ELR (cell line): ENCODE data around the gene BAX.
A peak's percentile ranks its signal among the peaks of the same experiment; 100 is the strongest.

Experiments
- DNase-seq: peaks from one replicate; pipeline ENCODE4 v3.0.0-alpha.2; 2015; ENCODE audit warnings: low read depth

BAX gene

DNA sequence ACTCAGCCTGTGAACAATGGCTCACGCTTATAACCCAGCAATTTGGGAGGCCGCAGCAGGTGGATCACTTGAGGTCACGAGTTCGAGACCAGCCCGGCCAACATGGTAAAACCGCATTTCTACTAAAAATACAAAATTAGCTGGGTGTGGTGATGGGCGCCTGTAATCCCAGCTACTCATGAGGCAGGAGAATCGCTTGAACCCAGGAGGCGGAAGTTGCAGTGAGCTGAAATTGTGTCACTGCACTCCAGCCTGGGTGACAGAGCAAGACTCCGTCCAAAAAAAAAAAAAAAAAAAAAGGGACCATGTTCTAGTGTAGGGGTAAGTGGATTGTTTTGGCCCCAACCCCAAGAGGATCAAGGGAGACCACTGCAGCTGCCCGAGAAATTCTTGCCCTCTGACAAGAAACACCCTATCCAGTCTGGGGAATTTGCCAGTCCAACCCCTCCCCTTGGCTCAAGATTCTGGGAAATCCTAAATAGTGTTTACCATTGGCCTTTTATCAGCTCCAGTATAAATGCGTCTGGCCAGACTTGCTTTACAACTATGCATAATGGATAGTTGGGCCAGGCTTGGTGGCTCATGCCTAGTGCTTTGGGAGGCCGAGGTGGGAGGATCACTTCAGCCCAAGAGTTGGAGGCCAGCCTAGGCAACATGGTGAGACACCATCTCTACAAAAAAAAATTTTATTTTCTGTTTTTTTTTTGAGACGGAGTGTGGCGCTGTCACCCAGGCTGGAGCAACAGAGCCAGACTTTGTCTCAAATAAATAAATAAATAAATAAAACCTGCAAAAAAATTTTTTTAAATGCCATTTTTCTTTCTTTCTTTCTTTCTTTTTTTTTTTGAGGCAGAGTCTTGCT is 26.3 kb upstream of the BAX start:
- DNase-seq, result no peak

DNA sequence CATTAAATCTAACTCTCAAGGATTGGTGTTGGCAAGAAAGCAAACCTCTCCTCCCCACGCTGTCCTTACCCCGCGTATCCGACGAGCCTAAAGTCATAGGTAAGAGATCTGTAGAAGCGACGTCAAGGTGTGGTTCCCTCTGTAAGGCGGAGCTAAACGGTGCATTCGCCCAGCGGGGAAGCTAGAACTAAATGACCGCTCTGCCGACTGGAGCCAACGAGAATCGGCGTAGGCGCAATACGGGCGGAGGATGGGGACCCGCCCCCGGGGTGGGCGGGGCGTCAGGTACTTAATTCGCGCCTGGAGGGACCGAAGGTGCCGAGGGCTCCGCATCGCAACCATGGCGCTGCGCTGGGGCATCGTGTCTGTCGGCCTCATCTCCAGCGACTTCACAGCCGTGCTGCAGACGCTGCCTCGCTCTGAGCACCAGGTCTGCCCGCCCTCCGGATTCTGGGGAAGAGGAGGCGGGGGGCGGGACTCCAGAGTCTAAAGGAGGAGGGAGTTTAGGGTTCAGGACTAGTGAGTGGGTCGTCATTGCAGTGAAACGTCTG is 21.2 kb upstream of the BAX start, which contains the start of gene DHDH:
DHDH (plus strand) TSS at position 318 of the 551 bp plus-strand sequence; CDS start at position 341, 23 bp downstream.
- DNase-seq, result peak; percentile 71

GRCh38 chr19:48934837-48935236 is 19.8 kb upstream of the BAX start:
- DNase-seq, result no peak

DNA sequence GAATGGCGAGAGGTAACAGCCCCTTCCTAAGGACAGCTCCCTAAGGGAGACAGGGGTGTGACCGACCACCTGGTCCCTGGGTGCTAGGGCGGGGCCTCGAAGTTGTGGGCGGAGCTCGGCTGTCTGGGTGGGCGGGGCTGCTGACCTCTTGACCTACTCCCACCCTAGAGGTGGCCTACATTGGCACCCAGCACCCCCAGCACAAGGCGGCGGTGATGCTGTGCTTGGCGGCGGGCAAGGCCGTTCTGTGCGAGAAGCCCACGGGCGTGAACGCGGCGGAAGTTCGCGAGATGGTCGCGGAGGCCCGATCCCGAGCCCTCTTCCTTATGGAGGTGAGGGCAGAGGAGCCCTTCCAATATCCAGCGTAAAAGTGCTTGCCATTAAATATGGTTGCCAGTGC is 18.8 kb upstream of the BAX start:
- DNase-seq, result no peak

DNA sequence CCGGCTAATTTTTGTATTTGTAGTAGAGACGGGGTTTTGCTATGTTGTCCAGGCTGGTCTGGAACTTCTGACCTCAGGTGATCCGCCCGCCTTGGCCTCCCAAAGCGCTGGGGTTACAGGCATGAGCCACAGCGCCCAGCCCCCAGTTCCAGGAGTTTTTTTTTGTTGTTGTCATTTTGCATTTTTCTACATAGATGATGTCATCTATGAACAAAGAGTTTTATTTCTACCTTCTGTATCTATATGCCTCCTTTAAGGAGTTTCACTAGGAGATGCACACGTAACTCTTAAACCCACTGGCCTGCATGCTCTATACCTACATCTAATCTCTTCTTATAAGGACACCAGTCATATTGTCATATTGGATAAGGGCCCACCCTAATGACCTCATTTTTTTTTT is 16.4 kb upstream of the BAX start:
- DNase-seq, result no peak

GRCh38 chr19:48940902-48941301 is 13.8 kb upstream of the BAX start:
- no peak for DNase-seq

DNA sequence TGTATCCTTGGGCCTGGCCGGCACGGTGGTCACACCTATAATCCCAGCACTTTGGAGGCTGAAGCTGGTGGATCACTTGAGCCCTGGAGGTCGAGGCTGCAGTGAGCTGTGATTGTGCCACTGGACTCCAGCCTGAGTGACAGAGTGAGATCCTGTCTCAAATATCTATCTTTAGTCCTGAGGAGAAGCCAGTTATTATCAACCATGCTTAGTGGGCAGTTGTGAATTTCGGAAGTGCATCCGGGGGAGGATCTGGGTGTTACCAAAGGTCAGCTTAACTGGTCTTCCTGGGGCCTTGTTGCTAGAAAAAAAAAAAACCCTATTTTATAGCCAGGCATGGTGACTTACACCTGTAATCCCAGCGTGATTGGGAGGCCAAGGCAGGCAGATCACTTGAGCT is 11.6 kb upstream of the BAX start:
- no peak for DNase-seq

DNA sequence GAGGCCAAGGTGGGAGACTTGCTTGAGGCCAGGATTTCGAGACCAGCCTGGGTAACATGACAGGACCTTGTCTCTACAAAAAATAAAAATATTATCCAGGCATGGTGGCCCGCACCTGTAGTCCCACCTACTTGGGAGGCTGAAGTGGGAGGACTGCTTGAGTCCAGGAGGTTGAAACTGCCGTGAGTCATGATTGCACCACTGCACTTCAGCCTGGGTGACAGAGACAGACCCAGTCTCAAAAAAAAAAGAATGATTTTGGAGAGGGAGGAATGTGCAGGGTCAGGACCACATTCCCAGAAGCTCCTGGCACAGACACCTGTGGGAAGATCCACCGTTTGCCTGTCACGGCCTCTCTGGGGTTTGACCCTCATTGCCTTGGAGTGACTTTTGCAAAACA is 9.3 kb upstream of the BAX start:
- no peak for DNase-seq

- DNase-seq, result no peak
Observed at GRCh38 chr19:48945817-48946216, 8.9 kb upstream of the BAX start.

- no peak for DNase-seq
Observed at GRCh38 chr19:48946463-48947257, 8.0 kb upstream of the BAX start.

GRCh38 chr19:48947258-48947542 is 7.5 kb upstream of the BAX start:
- DNase-seq, result no peak

GRCh38 chr19:48950159-48950558 is 4.5 kb upstream of the BAX start:
- DNase-seq, result no peak

- DNase-seq, result no peak
Observed at GRCh38 chr19:48950830-48951519, 3.7 kb upstream of the BAX start.

GRCh38 chr19:48953141-48953540 is 1.5 kb upstream of the BAX start:
- DNase-seq, result no peak

DNA sequence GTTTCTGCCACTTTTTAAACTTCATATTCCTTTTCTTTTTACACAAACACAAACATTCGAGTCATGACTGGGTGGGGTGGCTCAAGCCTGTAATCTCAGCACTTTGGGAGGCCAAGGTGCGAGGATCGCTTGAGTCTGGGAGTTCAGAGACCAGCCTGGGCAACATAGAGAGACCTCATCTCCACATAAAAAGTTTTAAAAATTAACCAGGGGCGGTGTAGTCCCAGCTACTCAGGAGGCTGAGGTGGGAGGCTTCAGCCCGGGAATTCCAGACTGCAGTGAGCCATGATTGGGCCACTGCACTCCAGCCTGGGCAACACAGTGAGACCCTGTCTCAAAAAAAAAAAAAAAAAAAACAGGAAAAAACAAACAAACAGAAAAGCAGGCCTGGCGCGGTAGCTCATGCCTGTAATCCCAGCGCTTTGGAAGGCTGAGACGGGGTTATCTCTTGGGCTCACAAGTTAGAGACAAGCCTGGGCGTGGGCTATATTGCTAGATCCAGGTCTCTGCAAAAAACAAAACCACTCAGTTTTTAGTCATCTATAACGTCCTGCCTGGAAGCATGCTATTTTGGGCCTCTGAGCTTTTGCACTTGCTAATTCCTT is 583 bp upstream of the BAX start:
- no peak for DNase-seq

DNA sequence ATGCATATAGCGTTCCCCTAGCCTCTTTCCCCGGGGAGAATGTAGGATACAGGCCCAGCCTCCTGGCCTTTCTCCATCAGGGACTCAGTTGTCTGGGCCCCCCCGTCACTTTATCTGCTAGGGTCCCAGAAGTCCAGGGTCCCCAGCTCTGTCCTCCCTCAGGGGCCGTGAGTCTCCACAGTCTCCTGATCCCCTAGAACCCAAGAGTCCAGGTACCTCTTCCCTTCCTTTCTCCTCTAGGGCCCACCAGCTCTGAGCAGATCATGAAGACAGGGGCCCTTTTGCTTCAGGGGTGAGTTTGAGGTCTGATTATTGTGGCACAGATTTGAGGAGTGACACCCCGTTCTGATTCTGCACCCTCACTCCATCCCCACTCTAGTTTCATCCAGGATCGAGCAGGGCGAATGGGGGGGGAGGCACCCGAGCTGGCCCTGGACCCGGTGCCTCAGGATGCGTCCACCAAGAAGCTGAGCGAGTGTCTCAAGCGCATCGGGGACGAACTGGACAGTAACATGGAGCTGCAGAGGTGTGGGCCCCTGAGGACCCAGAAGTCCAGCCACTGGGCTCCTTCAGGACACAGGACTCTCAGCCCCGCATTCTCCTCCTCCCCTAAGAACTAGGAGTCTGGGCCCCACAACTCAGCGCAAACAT is 758 bp downstream of the BAX start:
- no peak for DNase-seq

DNA sequence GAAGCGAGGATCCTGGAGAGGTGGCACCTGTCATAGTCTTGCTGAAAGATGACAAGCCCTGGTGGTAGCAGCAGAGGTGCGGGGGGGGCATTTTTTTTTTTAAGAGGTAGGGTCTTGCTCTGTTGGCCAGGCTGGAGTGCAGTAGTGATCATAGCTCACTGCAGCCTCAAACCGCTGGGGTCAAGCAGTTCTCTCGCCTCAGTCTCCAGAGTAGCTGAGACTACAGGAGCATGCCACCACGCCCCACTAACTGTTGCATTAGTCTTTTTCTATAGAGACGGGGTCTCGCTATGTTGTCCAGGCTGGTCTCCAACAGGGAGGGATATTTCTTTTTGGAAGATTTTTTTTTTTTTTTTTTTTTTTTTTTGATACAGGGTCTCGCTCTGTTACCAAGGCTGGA is 3.3 kb downstream of the BAX start:
- no peak for DNase-seq

DNA sequence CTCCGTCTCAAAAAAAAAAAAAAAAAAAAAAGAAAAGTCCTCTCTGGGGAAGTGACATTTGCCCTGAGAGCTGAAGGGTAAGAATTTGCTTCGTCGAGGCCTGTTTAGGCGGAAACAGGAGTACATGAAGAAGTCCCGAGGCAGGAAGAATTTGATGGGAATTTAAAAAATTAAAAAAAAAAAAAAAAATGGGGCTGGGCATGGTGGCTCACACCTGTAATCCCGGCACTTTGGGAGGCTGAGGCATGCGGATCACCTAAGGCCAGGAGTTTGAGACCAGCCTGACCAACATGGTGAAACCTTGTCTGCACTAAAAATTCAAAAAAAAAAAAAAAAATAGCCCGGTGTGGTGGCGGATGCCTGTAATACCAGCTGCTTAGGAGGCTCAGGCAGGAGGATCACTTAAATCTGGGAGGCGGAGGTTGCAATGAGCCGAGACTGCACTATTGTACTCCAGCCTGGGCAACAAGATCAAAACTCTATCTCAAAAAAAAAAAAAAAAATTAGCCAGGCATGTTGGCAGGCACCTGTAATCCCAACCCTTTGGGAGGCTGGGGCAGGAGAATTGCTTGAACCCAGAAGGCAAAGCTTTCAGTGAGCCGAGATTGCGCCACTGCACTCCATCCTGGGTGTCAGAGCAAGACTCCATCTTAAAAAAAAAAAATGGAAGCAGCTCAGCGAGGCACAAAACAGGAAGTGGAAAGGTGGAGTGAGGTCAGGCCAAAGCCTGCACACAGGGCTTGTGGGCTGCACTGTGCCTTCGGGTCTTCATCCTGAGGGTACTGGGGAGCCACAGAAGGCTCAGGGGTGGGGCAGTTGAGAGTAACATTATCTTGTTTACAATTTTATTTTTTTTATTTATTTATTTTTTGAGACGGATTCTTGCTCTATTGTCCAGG is 4.9 kb downstream of the BAX start:
- no peak for DNase-seq

GRCh38 chr19:48961051-48961649 is 6.5 kb downstream of the BAX start:
- peak; percentile 8 for DNase-seq

GRCh38 chr19:48961673-48962028 is 7.0 kb downstream of the BAX start:
- DNase-seq, result no peak
